GM23248 (cell line): ENCODE data around the gene APH1B. TPM values are rescaled to one million over a fixed set of nuclear protein-coding genes. Genes with fewer than 3 reads are reported as not detected.
A peak's percentile ranks its signal among the peaks of the same experiment; 100 is the strongest.

Experiments used
- DNase-seq: peaks from one replicate; pipeline ENCODE4 v3.0.0-alpha.2; 2015
- H2AFZ ChIP-seq: fragments of 200-600 bp; sonication (generic); 2 replicates; pipeline ENCODE4 v1.6.1; 2016; ENCODE audit warnings: antibody characterized with exemption
- H3F3A ChIP-seq: fragments of 200-600 bp; sonication (generic); 2 replicates; pipeline ENCODE4 v1.6.1; 2016; ENCODE audit warnings: mild to moderate bottlenecking, antibody characterized with exemption, mixed run types; ENCODE audit not compliant: insufficient read depth
- H3K27ac ChIP-seq: fragments of 200-600 bp; sonication (generic); 2 replicates; pipeline ENCODE4 v1.5.1; 2016; ENCODE audit warnings: mild to moderate bottlenecking
- H3K27me3 ChIP-seq: fragments of 200-600 bp; sonication (generic); replicated peaks from 2 replicates; pipeline ENCODE4 v1.6.1; 2016; ENCODE audit warnings: mild to moderate bottlenecking; ENCODE audit not compliant: insufficient read depth
- H3K36me3 ChIP-seq: fragments of 200-600 bp; sonication (generic); 2 replicates; pipeline ENCODE4 v1.6.1; 2016; ENCODE audit warnings: low read depth, mild to moderate bottlenecking
- H3K4me1 ChIP-seq: fragments of 200-600 bp; sonication (generic); 2 replicates; pipeline ENCODE4 v1.6.1; 2016; ENCODE audit warnings: mild to moderate bottlenecking; ENCODE audit not compliant: insufficient read depth
- H3K4me2 ChIP-seq: fragments of 200-600 bp; sonication (generic); one replicate; pipeline ENCODE4 v1.6.1; 2016; ENCODE audit warnings: mild to moderate bottlenecking; ENCODE audit not compliant: unreplicated experiment
- H3K4me3 ChIP-seq: fragments of 200-600 bp; sonication (generic); 2 replicates; pipeline ENCODE4 v1.5.1; 2016; ENCODE audit warnings: mild to moderate bottlenecking
- H3K79me2 ChIP-seq: fragments of 200-600 bp; sonication (generic); 2 replicates; pipeline ENCODE4 v1.6.1; 2016; ENCODE audit warnings: mild to moderate bottlenecking; ENCODE audit not compliant: insufficient read depth
- H3K9ac ChIP-seq: fragments of 200-600 bp; sonication (generic); 2 replicates; pipeline ENCODE4 v1.6.1; 2016; ENCODE audit warnings: mild to moderate bottlenecking
- H3K9me2 ChIP-seq: fragments of 200-600 bp; sonication (generic); 2 replicates; pipeline ENCODE4 v1.6.1; 2016; ENCODE audit warnings: mixed run types, mild to moderate bottlenecking, moderate library complexity; ENCODE audit not compliant: insufficient read depth
- H3K9me3 ChIP-seq: fragments of 200-600 bp; sonication (generic); one replicate; pipeline ENCODE4 v1.6.1; 2017; ENCODE audit warnings: low read depth
- H4K20me1 ChIP-seq: fragments of 200-600 bp; sonication (generic); 2 replicates; pipeline ENCODE4 v1.6.0; 2016; ENCODE audit not compliant: insufficient read depth
- EZH2 ChIP-seq: fragments of 200-600 bp; sonication (generic); IDR thresholded peaks from 2 replicates; pipeline ENCODE4 v1.6.1; 2018; ENCODE audit warnings: antibody characterized with exemption, mild to moderate bottlenecking; ENCODE audit not compliant: insufficient read depth, poor library complexity, severe bottlenecking
- EZH2phosphoT487 ChIP-seq: fragments of 200-600 bp; sonication (generic); IDR thresholded peaks from 2 replicates; pipeline ENCODE4 v1.6.1; 2018; ENCODE audit warnings: antibody characterized with exemption, moderate library complexity, mild to moderate bottlenecking, low read depth; ENCODE audit not compliant: insufficient read depth
- WGBS, 2 experiments: methylation state at CpG; one replicate each; pipeline ENCODE4 v1.1.6; 2015 to 2017; ENCODE audit warnings: low lambda C conversion rate in 2 of 2, low coverage in 1 of 2; ENCODE audit errors: missing lambda C conversion rate in 2 of 2; 5-methylcytosine and 5-hydroxymethylcytosine counted together
- in situ Hi-C: fragments of 300-500 bp; cut with MboI; formaldehyde crosslinking; loops from 2 replicates; pipeline ENCODE4 v1.15.0; 2020
- polyA plus RNA-seq: library from polyadenylated mRNA; unstranded; fragments of >200 nt; fragmentation: Nextera tagmentation; extraction: Ambion mirVana; gene quantifications from 2 replicates; pipeline ENCODE4 v1.2.1, GENCODE V29; 2016
- total RNA-seq: library from RNA; depleted of rRNA; stranded (reverse); fragments of >200 nt; shearing (Covaris generic); gene quantifications from 2 replicates; pipeline ENCODE4 v1.2.3, GENCODE V29; 2014; rRNA removed

Gene APH1B
- total RNA-seq (15.8 and 18.6 TPM in 2 replicates), polyA plus RNA-seq (40.5 and 43.2 TPM in 2 replicates)

- WGBS, 2 experiments, result 0 to 4% methylated on average over 54 to 101 of the region's 102 CpGs
- H3K4me1 ChIP-seq, result peaks cover 14% of the 10 kb centered on the region
- DNase-seq, result peak; percentile 77
These were observed at the start of gene APH1B for GRCh38 chr15:63277038-63277892. Gene APH1B (plus strand): TSS chr15:63277605. CDS start chr15:63277624, 19 bp downstream.

DNA sequence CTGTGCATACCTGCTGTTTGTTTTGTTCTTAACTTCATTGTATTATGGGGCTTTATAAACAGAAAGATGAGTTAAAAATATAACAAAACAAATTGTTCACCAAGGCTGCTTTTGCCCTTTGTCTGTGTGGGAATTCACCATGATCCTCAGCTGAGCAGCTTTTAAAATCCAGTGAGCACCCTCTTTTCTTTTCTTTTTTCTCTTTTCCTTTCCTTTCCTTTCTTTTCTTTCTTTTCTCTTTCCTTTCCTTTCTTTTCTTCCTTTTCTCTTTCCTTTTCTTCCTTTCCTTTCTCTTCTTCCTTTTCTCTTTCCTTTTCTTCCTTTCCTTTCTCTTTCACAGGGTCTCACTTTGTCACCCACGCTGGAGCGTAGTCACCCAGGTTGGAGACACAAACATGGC is 49.7 kb upstream of the APH1B start:
- Histone ChIP-seq H3F3A (peaks cover 13% of the 10 kb centered on the region), H3K9me3 (no peaks in the 10 kb centered on the region), H3K27me3 (no peaks in the 10 kb centered on the region), H2AFZ (no peak overlapping the region), H3K4me3 (no peak overlapping the region), H3K9me2 (no peaks in the 10 kb centered on the region), H3K27ac (no peak overlapping the region), H3K4me1 (peaks cover 13% of the 10 kb centered on the region), H4K20me1 (no peaks in the 10 kb centered on the region), H3K36me3 (0 out of 2 replicates have a peak, but pooled peaks cover 5% of the 10 kb centered on the region), H3K4me2 (no peak overlapping the region), H3K79me2 (peaks cover 96% of the 10 kb centered on the region), H3K9ac (no peak overlapping the region)
- TF ChIP-seq EZH2, result no peak
- TF ChIP-seq EZH2phosphoT487, result no peak
- in situ Hi-C loops, result no loop called here
- DNase-seq, result no peak
- 97 to 100% methylated on average over 2 of the region's 2 CpGs for WGBS, 2 experiments

More at GRCh38 chr15:63277038-63277892, at the start of gene APH1B:
- Histone ChIP-seq H3K9ac (peak within 1 kb of the TSS; percentile 87), H3K27ac (peak within 1 kb of the TSS; percentile 63), H3K36me3 (peaks cover 6% of the 10 kb centered on the region), H3K9me2 (no peaks in the 10 kb centered on the region), H3K79me2 (no peaks in the 10 kb centered on the region), H4K20me1 (no peaks in the 10 kb centered on the region), H2AFZ (peak within 1 kb of the TSS; percentile 84), H3K4me2 (peak within 1 kb of the TSS; percentile 95), H3K4me3 (peak within 1 kb of the TSS; percentile 83), H3K27me3 (no peaks in the 10 kb centered on the region), H3K9me3 (no peaks in the 10 kb centered on the region), H3F3A (peaks cover 19% of the 10 kb centered on the region)
- TF ChIP-seq EZH2phosphoT487 (no peak), EZH2 (no peak)
- in situ Hi-C loops, result no loop called here

DNA sequence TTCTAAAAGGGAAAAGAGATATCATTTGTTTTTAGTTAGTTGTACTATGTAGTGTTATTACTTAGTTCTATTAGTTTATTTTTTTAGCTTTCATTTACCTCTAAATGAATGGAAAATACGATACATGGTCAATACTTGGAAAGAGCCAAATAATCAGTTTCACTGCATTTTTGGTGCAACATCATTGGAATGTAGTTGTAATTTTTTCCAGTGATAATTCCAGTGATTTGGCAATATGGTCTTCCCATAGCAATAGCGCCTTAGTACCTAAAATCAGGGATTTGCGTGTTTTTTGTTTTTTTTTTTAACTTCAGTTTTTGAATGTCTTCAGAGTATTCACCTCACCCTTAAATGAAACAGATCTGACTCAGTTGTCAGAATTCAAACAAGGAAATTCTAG is 46.2 kb upstream of the APH1B start:
- DNase-seq, result no peak
- Histone ChIP-seq H3K9ac (no peak overlapping the region), H4K20me1 (no peaks in the 10 kb centered on the region), H3F3A (peaks cover 42% of the 10 kb centered on the region), H3K4me1 (peaks cover 43% of the 10 kb centered on the region), H3K79me2 (peaks cover 85% of the 10 kb centered on the region), H2AFZ (no peak overlapping the region), H3K4me3 (no peak overlapping the region), H3K9me2 (no peaks in the 10 kb centered on the region), H3K36me3 (no peaks in the 10 kb centered on the region), H3K4me2 (no peak overlapping the region), H3K27me3 (no peaks in the 10 kb centered on the region), H3K9me3 (no peaks in the 10 kb centered on the region), H3K27ac (0 out of 2 replicates have a peak overlapping the region, but pooled peaks have one; percentile 7)
- TF ChIP-seq EZH2phosphoT487 (no peak), EZH2 (no peak)
- in situ Hi-C loops, result no loop called here
- 99 to 100% methylated on average over 3 of the region's 3 CpGs for WGBS, 2 experiments

DNA sequence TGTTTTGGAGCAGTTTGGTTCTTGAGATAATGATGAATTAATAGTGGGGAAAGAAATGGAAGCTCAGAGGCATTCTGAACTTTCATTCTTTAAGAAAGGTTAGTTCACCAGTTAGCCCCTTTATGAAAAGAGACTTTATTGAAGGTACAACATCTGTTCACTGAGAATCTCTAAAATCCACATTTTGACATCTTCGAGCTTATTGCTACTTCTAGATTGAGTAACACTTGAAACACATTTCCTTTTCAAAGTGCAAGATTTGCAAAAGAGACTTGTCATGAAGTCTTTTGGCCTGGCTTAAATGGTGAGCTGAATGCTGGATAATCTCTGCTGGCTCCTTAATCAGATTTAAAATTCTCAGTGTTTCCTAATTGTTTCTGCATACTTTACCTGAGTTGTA is 45.7 kb upstream of the APH1B start:
- Histone ChIP-seq H3K9me2 (no peaks in the 10 kb centered on the region), H4K20me1 (no peaks in the 10 kb centered on the region), H3K79me2 (peaks cover 85% of the 10 kb centered on the region), H3F3A (peaks cover 44% of the 10 kb centered on the region), H3K27ac (peak overlapping the region; percentile 7), H3K9ac (no peak overlapping the region), H3K9me3 (no peaks in the 10 kb centered on the region), H3K36me3 (no peaks in the 10 kb centered on the region), H3K4me2 (peak overlapping the region; percentile 18), H3K4me3 (no peak overlapping the region), H3K27me3 (no peaks in the 10 kb centered on the region), H3K4me1 (peaks cover 48% of the 10 kb centered on the region), H2AFZ (no peak overlapping the region)
- 4 to 6% methylated on average over 1 of the region's 1 CpG for WGBS, 2 experiments
- in situ Hi-C loops, result no loop called here
- TF ChIP-seq EZH2 (no peak), EZH2phosphoT487 (no peak)
- peak; percentile 49 for DNase-seq
